HEK293 (cell line): ENCODE results near the gene CRIP2.

Experiments used
- CTCF ChIP-seq: fragments of 450-650 bp; formaldehyde crosslinking; IDR thresholded peaks from 2 replicates; pipeline ENCODE4 v1.5.1; 2016; ENCODE audit warnings: missing biosample characterization, missing genetic modification characterization
- KLF8 ChIP-seq: fragments of 450-650 bp; formaldehyde crosslinking; IDR thresholded peaks from 2 replicates; pipeline ENCODE4 v1.5.1; 2016; ENCODE audit warnings: missing biosample characterization, missing genetic modification characterization
- YY1 ChIP-seq: fragments of 450-650 bp; formaldehyde crosslinking; IDR thresholded peaks from 2 replicates; pipeline ENCODE4 v1.5.1; 2018; ENCODE audit warnings: missing biosample characterization, missing genetic modification characterization
- ZBTB11 ChIP-seq: fragments of 450-650 bp; formaldehyde crosslinking; conservative IDR thresholded peaks from 2 replicates; pipeline ENCODE4 v1.5.1; 2016; ENCODE audit warnings: low read depth, missing biosample characterization, missing genetic modification characterization
- ZNF280D ChIP-seq: fragments of 450-650 bp; formaldehyde crosslinking; IDR thresholded peaks from 2 replicates; pipeline ENCODE4 v1.5.1; 2016; ENCODE audit warnings: missing biosample characterization, missing genetic modification characterization
- ZSCAN18 ChIP-seq: fragments of 450-650 bp; formaldehyde crosslinking; IDR thresholded peaks from 2 replicates; pipeline ENCODE4 v1.5.1; 2016; ENCODE audit warnings: missing biosample characterization, missing genetic modification characterization

GRCh38 chr14:105431256-105431655, 43.4 kb upstream of the CRIP2 start:
- TF ChIP-seq CTCF (tag by site-specific recombination), result no peak
- no peak for TF ChIP-seq KLF8 (tag by site-specific recombination)
- no peak for TF ChIP-seq ZSCAN18 (tag by site-specific recombination)
- TF ChIP-seq ZNF280D (tag by site-specific recombination), result no peak
- no peak for TF ChIP-seq ZBTB11
- TF ChIP-seq YY1 (tag by site-specific recombination), result no peak
